ENCODE data around the gene HOXB6.

HOXB6 gene

DNA sequence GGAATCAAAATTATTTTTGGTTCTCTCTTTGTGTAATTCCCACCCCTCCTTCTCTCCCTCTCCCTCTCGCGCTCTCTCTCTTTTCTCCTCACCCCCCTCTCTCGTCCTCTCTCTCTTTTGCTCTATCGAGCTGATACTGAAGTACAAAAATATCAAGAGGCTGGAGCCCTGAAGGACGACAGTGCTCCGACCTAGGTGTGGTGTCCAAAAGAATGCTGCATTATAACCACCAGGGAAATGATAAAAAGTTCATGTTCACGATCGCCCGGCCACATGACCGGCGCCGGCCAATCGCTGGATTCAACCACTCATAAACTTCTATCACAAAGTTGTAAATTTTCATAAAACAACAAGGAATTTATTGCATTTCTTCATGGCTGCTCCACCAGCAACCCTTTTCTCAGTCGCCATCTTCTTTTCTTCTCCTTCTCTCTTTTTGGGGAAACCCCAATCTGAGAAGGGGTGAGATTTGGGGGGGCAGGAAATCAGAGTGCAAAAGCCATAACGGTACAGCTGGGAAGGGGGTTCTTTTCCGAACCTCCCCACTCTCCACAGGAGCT, at the start of gene HOXB6:
TSS of gene HOXB6 (minus strand) at position 217 of the 560 bp plus-strand sequence. CDS start 6,836 bp downstream, outside the sequence.
- DNase-seq (ENCODE audit: extremely low spot score), result no peak
- POLR2A ChIA-PET, result no interaction called here
- CTCF ChIA-PET, result no interaction called here
- TF ChIP-seq, protein P1, sequence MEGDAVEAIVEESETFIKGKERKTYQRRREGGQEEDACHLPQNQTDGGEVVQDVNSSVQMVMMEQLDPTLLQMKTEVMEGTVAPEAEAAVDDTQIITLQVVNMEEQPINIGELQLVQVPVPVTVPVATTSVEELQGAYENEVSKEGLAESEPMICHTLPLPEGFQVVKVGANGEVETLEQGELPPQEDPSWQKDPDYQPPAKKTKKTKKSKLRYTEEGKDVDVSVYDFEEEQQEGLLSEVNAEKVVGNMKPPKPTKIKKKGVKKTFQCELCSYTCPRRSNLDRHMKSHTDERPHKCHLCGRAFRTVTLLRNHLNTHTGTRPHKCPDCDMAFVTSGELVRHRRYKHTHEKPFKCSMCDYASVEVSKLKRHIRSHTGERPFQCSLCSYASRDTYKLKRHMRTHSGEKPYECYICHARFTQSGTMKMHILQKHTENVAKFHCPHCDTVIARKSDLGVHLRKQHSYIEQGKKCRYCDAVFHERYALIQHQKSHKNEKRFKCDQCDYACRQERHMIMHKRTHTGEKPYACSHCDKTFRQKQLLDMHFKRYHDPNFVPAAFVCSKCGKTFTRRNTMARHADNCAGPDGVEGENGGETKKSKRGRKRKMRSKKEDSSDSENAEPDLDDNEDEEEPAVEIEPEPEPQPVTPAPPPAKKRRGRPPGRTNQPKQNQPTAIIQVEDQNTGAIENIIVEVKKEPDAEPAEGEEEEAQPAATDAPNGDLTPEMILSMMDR (IDR thresholded peaks at IDR 0.05; ENCODE audit: control extremely low read depth, extremely low read depth, low read depth, missing control alignments), result no peak

DNA sequence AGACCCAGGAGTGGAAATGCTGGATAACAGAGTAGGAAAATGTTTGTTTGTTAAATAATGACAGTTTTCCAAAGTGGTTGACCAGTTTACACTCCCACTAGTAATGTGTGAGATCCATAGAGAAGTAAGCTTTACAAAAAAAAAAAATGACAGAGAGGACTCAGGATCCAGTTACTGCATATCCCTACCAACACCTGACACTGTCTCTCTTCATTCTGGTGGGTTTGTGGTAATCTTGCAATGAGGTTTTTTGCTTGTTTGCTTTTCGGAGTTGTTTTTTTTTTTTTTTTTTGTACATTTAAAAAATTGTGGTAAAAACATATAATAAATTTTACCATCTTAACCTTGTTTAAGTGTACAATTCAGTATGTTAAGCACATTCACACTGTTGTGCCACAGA, 45.0 kb upstream of the HOXB6 start:
- DNase-seq (ENCODE audit: extremely low spot score), result no peak
- ChIA-PET CTCF (interaction anchor here (1.2 to 5.6 kb wide), 3 partner anchors 9 to 22 kb away, joined by 4 to 25 read pairs (median 5); no protein-coding TSS in a partner anchor), POLR2A (no interaction called here)
- TF ChIP-seq, protein P1 (IDR thresholded peaks at IDR 0.05; ENCODE audit: control extremely low read depth, extremely low read depth, low read depth, missing control alignments), result no peak

DNA sequence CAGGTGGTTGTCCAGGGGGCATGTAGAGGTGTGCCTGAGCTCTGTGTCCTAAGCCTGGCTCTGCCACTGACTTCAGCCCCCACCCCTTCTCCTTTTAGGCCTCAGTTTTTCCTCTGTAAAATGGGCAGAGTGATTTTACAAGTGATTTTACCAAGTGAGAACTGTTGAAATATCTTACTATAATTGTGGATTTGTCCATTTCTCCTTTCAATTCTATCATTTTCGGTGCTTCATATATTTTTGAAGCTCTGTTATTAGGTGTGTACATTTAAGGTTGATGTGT, 43.1 kb upstream of the HOXB6 start:
- DNase-seq (ENCODE audit: extremely low spot score), result no peak
- TF ChIP-seq, protein P1 (IDR thresholded peaks at IDR 0.05; ENCODE audit: control extremely low read depth, extremely low read depth, low read depth, missing control alignments), result no peak
- CTCF ChIA-PET, result interaction anchor here (1.4 to 5.6 kb wide), 3 partner anchors 11 to 385 kb away, joined by 4 to 25 read pairs (median 4); no protein-coding TSS in a partner anchor
- POLR2A ChIA-PET, result no interaction called here

DNA sequence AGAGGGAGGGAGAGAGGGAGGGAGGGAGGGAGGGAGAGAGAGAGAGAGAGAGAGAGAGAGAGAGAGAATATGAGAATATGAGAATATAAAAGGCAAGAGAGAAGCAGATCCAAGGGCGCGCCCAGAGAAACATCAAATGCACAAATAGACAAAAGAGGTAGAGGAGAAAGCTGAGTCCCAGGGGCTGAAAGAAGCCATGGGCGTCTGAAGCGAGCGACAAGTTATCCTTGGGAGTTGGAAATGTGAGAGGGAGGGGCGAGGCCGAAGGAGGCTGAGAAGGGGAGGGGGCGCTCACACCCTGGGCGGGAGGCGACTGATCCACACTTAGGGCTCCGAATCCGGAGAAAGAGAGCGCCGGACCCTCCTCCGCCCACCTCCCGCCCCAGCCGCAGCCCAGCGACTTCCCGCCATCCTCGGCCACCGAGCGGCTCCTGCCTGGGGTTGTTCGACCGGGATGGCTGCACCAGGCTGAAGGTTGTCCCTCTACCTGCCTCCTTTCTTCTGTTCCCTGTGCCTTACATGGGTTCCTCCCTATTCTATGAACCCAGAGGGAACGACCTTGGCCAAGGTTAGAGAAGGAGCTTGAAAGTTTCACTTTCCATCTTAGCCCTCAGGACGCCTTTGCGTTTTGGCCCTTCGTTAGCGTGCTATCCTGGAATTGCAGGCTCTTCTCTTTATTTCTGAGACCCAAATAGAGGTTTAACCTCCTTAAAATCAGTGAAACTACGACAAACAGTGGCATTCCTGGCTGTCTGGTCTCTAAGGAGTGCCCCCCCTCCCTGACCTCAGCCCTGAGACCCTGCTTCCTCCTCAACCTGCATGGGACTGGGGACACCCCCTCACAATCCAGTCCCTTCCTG, 42.5 kb upstream of the HOXB6 start:
- TF ChIP-seq, protein P1 (IDR thresholded peaks at IDR 0.05; ENCODE audit: control extremely low read depth, extremely low read depth, low read depth, missing control alignments), result no peak
- ChIA-PET POLR2A (no interaction called here), CTCF (interaction anchor here (0.7 to 5.6 kb wide), 4 partner anchors 11 to 385 kb away, joined by 3 to 25 read pairs (median 4); no protein-coding TSS in a partner anchor)
- DNase-seq (ENCODE audit: extremely low spot score), result no peak

DNA sequence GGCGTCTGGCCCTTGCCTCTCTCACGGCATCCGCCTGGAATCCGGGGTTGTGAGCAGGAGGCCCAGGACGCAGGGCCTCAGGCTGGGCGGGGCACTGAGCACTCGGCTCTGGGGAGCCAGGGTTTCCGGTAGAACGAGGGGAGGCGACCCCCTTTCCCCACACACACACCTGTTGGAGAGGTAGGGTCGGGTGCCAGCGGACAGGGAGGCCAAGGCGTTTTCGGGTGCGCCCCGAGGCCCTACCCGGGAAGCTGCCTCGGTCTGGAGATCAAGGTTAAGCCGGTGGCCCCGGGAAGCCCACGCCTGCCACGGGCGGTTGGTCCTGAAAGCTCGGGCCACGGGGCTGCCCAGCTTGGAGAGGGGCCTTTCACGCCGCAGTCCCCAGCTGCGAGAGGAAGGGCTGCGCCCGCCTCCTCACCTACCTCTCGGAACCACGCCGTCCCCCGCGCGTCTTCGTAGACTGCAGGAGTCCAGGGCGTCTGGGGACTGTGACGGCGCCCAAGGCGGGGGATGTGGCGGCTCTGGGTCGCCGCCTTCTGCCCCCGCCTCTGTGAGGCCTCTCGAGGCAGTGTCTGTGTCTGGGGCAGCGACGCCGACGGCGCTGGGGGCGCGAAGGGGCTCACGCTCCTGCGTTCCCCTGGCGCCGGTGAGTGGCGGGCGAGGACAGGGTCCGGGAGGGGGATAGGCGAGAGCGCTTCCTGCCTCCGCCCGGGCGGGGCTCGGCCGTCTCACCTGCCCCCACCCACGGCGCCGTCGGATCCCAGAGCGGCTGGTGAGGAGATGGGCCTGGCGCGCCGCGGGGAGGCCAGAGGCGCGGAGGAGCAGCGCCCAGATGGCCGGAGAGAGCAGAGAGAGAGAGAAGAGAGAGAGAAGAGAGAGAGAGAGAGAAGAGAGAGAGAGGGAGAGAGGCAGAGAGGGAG, 41.7 kb upstream of the HOXB6 start:
- TF ChIP-seq, protein P1 (IDR thresholded peaks at IDR 0.05; ENCODE audit: control extremely low read depth, extremely low read depth, low read depth, missing control alignments), result no peak
- DNase-seq (ENCODE audit: extremely low spot score), result peak; percentile 67
- ChIA-PET POLR2A (interaction anchor here (0.6 kb wide), 1 partner anchor 1776 kb away, joined by 8 read pairs; no protein-coding TSS in a partner anchor), CTCF (interaction anchor here (5.6 kb wide), 1 partner anchor 10 kb away, joined by 25 read pairs; no protein-coding TSS in a partner anchor)

Measured in GM10248 (cell line).